GM19023 (cell line): ENCODE data around the gene WFIKKN1.

Experiments
- ATAC-seq: cut with Tn5 transposase; IDR thresholded peaks from one replicate; pipeline ENCODE4 v1.9.1; 2021; ENCODE audit warnings: mild to moderate bottlenecking, moderate library complexity; ENCODE audit not compliant: unreplicated experiment

Gene WFIKKN1

DNA sequence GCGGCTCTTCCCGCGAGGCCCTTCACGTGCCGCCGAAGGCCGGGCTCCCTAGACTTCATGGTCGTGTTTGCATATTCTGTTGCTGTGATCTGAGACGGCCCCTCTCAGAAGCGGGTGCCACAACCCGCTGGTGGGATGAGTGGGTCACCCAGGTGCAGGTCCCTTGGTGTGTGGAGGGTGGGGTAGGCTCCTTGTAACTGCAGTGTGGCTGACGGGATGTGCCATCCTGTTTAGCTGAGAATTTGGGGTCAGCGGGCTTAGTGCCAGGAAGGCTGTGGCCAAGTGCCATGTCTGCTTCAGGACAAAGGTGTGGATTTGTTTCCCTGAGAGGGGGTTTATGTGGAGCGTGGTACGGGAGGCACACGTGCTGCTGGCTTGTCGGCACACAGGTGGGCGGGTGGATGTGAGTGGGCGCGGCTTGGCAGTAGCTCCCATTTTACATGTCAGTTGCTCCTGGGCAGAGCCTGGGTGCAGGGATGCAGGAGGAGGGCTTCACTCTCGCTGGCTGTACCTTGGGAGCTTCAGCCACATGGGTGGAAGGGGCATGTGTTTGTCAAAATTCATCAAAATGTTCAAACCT, 9.2 kb upstream of the WFIKKN1 start:
- ATAC-seq = no peak

DNA sequence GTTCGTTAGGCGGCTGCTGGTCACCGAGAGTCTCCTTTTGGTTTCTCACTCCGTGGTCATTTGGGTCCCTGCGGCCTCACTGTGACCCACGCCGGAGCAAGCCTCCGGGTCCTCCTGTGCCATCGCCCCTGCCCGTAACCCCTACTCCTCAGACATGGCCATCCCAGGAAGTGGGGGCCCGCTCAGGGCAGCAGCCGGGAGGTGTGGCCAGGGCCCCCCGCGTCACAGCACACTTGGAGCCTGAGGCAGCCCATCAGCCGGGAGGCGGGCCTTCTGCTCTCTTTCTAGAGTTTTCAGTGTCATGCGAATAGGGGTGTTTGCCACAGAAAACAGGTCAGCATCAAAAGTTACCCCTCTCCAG, 7.9 kb upstream of the WFIKKN1 start:
- no peak for ATAC-seq

DNA sequence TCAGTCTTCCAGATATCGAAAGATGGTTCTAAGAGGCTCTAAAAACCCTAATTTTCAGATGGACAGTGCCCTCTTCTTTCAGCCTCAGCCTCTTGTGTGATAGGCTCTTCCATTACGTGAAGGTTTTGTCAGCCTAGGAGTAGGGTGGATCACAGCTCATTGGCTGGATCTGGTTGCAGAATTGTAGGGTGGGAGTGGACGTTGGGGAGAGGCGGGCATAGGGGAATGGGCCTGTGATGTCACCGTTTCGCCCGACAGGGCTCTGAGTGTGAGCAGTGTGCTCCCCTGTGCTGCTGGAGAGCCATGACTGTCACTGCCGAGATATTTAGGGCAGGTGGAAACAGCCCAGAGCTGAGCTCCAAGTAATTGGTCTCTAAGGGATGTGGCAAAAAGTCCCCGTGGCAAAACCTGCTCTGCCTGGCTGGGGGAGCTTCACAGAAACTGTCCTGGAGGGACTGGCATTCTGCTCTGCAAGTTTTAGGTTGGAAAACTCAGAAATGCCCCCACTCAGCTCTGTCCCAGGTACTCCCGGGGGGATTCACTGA, 6.2 kb upstream of the WFIKKN1 start:
- no peak for ATAC-seq

DNA sequence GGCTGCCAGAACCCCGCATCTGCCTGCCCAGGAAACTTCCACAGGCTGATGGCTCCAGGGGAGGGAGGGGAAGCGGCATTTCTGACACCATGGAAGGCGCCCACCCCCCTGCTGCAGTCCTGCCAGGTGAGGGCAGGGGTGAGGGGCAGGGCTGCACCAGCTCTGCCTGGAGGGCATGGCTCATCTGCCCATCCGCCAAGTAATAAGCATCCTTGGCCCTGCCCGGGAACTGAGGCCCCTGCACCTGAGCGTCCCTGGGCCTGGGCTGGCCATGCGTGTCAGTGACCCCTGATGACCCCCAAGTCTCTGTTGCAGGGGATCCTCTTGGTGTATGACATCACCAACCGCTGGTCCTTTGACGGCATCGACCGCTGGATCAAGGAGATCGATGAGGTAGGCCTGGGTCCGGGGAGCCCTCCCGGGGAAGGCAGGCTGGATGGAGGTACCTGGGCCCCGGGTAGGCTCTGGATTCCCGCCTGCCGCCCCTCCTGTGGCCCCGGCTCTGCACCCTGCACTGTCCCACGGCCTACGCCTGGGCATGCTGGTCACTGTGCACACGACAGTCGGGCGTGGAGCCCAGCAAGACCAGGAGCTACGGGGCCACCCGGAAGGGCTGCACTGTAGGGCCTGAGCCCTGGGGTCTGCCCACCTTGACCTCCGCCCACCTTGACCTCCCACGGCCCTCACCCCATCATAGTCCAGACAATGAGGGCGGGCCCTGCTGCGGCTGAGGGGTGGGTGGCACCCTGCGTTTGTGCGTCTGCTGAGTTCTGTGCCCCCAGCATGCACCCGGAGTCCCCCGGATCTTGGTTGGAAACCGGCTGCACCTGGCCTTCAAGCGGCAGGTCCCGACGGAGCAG, 5.4 kb upstream of the WFIKKN1 start:
- ATAC-seq = no peak

DNA sequence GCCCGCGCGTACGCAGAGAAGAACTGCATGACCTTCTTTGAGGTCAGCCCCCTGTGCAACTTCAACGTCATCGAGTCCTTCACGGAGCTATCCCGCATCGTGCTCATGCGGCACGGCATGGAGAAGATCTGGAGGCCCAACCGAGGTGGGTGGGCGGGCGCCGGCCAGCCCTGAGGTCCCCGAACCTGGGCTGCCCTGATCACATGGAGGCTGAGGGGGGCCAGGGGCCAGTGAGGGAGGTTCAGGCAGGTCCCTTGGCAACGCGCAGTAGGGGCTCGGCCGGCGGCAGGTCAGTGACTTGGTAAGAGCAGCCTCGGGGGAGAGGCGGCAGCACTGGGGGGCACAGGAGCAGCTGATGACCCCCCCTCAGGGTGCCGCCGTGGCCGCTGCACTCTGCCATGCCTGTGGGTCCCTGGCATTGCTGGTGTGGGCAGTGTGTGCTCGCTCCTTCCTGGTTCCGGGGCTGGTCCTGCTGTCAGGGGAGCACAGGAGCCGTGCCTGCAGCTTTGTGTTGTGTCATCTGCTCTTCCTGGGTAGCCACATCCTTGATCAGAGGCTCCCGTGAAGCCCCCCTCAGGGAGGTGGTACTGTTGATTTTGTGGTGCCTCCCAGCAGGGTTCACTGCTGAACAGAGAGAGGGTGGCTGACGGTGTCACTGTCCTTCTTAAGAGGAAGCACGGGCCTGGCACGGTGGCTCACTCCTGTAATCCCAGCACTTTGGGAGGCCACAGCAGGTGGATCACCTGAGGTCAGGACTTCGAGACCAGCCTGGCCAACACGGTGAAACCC, 4.6 kb upstream of the WFIKKN1 start:
- ATAC-seq = no peak

DNA sequence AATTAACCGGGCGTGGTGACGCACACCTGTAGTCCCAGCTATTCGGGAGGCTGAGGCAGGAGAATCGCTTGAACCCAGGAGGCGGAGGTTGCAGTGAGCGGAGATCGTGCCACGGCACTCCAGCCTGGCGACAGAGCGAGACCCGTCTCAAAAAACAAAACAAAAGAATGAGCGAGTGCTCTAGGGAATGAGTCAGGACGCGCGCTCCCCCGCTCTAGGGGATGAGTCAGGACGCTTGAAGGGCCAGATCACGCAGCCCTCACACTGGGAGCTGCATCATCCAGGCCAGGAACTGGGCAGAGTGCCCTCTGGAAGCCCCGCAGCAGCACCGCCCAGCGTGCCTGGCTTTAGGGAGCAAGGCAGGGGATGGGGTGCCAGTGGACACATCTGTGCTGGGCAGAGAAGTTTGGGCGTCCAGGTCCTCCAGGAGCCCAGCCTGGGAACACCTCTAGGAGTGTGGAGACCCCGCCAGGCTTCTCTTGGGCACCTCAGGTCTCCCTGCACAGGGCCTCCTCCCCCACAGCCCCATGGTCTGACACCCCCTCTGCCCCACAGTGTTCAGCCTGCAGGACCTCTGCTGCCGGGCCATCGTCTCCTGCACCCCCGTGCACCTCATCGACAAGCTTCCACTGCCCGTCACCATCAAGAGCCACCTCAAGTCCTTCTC, 3.9 kb upstream of the WFIKKN1 start:
- ATAC-seq = no peak

DNA sequence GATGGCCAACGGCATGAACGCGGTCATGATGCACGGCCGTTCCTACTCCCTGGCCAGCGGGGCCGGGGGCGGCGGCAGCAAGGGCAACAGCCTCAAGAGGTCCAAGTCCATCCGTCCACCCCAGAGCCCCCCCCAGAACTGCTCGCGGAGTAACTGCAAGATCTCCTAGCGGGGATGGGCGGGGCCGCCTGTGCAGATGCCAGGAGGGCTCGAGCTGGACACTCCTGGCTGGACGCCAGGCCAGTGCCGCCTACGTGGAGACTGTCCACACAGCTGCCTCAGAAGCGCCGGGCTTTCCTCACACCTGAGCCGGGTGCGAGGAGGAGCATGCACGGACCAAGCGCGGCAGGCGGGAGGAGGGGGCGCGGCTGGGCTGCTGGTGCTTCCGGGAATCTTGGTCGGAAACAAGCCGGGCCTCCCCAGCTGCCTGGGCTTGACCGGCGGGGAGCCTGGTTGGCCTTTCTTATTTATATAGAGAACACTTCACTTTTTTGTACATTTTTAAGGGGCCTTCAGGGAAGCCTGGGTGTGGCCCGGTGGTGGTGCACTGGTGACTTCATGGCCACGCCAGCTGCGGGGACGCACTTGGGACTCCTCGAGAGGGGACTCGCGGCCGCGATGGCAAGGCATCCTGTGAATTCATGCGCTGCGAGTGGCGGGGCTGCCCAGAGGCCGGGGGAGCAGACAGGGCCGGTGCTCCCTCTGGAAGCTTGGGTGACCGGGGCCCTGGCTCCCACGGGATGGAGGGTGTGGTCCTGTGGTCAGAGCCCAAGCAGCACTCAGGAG, 3.1 kb upstream of the WFIKKN1 start:
- no peak for ATAC-seq

DNA sequence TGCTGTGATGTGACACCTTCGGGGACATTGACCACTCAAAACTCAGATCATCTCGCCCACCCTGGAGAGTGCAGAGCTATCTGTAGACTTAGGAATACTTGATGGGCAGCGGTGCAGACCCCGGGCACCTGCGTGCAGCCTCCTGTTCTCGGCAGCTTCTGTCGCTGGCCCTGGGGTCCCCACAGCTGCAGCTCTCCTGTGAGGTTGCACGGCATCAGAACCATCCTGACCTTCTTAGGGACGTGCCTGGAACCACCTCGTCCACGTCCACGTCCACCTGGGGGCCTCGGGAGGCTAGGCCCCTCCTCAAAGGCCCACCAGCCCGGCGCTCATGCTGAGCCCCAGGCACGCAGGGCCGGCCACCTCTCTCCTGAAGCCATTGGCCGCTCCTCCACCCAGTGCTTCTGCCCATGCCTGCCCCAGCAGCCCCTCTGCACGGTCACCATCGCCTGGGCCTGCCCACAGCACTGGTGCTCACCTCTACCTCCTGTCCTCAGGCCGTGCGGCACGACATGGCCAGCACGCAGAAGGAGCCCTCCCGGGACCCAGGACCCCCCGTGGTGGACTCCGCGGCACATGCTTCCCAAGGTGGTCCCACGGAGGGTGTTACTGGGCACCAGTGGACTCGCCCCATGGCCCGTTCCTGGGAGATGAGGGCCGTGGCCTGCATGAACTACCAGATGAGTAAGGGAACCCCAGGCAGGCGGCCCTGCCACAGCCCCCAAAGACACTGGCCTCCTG, 2.3 kb upstream of the WFIKKN1 start:
- no peak for ATAC-seq

DNA sequence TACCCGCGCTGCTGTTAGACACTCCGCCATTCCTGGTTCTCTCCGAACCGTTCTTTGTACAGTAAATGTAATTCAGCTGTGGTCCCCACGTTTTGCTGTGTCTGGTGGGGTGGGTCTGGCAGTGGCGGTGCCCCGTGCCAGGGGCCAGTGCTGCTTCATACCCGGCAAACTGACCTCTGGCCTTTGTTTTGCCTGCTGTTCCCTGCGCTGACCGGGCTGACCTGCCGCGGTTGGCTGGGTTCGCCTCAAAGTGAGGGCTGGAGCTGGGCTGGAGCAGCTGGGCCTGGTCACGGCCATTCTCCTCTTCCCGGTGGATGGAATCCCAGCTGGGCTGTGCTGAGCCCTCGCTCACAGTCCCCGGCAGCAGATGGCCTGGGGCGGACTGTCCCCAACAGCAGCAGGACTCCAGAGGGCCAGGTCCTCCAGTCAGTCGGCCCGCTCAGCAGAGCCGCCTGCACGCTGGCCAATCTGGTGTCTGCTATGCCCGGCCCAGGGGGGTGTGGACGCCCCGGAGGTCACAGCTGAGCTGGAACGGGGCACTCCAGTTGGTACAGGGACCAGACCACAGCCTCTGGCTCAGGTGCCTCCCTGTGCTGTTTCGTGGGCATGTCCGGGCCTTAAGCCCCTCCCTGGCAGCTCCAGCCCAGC, 1.5 kb upstream of the WFIKKN1 start:
- no peak for ATAC-seq

DNA sequence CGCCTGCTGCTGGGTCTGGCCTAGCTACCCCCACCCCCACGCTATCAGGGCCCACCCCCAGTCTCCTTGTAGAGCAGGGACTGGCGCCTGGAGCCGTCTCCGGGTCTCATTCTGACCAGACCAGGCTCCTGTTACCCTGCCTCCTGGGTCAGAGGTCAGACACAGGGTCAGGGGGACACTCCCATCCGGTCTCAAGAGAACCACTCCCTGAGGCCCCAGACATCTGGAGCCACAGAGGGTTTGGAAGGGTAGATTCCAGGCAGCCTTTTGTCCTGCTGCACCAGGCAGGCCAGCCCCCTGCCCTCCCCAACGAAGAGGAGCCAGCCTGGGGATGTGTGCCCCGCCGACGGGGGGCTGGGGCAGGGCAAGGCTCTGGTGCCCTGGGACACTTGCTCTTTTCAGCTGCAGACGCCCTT, 944 bp upstream of the WFIKKN1 start:
- no peak for ATAC-seq

DNA sequence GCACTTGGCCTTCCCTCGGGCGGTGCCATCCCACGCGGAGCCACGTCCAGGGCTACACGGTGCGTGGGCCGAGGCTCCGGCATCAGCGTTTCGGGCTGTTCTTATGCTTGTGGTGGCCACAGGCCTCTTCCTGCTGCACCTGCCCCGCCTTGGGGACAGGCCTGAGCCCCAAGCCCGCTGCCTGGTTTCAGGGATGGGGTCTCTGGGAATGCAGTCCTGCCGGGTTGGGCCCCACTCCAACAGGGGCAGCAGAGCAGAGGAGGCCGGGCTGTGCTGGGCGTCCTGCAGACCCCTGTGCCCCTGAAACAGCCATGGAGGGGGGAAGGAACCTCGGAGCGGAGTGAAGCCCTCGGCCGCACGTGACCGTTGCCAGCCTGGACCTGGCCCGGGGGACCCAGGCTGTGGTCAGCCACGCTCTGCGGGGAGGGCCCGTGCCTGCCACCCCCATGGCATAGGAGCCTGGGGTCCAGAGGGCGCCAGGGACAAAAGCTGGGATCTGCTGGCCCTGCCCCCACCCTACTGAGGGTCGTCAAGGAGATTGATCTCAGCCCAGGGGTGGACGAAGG, 453 bp upstream of the WFIKKN1 start:
- no peak for ATAC-seq

DNA sequence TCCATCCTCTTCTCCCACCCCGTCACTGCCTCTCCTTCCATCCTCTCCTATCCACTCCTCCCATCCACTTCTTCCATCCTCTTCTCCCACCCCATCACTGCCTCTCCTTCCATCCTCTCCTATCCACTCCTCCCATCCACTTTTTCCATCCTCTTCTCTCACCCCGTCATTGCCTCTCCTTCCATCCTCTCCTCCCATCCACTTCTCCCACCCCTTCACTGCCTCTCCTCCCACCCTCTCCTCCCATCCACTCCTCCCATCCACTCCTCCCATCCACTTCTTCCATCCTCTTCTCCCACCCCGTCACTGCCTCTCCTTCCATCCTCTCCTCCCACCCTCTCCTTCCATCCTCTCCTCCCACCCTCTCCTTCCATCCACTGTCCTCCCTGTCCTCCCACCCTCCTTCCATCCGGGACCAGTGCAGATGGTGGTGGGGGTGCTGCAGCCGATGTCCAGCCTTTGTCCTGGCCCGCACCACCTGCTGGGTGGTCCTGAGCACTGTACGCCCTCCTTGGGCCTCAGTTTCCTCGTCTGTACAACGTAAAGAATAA, 1.1 kb downstream of the WFIKKN1 start:
- ATAC-seq = no peak

DNA sequence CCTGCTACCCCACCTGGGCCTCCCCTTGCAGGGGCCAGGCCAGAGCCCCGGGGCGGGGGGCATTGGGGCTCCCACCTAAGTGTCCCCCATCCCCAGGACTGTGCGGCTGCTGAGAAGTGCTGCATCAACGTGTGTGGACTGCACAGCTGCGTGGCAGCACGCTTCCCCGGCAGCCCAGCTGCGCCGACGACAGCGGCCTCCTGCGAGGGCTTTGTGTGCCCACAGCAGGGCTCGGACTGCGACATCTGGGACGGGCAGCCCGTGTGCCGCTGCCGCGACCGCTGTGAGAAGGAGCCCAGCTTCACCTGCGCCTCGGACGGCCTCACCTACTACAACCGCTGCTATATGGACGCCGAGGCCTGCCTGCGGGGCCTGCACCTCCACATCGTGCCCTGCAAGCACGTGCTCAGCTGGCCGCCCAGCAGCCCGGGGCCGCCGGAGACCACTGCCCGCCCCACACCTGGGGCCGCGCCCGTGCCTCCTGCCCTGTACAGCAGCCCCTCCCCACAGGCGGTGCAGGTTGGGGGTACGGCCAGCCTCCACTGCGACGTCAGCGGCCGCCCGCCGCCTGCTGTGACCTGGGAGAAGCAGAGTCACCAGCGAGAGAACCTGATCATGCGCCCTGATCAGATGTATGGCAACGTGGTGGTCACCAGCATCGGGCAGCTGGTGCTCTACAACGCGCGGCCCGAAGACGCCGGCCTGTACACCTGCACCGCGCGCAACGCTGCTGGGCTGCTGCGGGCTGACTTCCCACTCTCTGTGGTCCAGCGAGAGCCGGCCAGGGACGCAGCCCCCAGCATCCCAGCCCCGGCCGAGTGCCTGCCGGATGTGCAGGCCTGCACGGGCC, 1.9 kb downstream of the WFIKKN1 start:
- no peak for ATAC-seq

DNA sequence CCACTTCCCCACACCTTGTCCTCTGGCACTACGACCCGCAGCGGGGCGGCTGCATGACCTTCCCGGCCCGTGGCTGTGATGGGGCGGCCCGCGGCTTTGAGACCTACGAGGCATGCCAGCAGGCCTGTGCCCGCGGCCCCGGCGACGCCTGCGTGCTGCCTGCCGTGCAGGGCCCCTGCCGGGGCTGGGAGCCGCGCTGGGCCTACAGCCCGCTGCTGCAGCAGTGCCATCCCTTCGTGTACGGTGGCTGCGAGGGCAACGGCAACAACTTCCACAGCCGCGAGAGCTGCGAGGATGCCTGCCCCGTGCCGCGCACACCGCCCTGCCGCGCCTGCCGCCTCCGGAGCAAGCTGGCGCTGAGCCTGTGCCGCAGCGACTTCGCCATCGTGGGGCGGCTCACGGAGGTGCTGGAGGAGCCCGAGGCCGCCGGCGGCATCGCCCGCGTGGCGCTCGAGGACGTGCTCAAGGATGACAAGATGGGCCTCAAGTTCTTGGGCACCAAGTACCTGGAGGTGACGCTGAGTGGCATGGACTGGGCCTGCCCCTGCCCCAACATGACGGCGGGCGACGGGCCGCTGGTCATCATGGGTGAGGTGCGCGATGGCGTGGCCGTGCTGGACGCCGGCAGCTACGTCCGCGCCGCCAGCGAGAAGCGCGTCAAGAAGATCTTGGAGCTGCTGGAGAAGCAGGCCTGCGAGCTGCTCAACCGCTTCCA, 2.7 kb downstream of the WFIKKN1 start:
- ATAC-seq = no peak

DNA sequence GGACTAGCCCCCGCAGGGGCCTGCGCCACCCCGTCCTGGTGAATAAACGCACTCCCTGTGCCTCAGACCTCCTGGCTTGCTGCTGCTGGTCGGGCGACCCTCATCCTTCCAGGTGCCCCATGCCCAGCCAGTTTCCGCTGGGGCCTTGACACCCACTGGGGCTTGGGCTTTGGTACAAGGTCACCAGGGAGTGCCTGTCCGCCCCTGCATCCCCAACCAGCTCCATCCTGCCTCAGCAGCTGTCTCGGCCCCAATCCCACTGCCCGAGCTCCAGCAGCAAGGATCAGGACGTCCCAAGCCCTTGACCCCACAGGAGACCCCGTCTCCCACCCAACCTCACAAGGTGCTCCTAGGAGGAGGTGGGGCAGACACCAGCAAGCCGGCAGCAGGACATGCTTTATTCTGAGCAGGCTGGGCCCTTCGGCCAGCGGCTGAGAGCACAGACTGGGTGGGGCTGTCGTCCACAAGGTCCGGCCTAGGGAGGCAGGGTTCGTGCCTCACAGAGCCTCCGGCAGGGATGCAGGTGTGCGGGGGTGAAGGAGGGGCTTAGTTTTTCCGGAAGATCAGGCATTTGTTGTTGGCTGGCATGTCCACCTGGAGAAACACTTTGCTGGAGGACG, 3.4 kb downstream of the WFIKKN1 start:
- ATAC-seq = no peak

DNA sequence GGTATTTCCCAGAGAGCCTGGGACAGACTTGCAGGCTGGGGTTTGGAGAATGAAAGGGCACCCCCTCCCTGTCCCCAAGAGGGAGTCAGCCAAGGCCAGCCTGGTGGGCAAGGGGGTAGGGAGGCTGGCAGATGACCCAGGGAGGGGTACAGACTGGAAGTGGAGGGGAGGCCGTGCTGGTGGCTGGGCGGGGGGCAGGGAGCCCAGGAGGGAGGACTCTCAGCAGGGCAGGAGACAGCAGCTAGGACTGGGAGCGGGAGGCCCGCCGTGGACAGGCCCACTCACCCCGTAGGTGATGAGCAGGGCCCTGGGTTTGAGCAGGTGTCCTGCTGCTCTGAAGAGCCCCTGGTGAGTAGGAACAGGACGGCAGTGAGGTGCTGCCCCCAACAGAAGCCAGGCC, 4.2 kb downstream of the WFIKKN1 start:
- no peak for ATAC-seq
